BE2C (cell line): ENCODE measurements around the gene AFG1L.

Experiments
- DNase-seq: peaks from one replicate; pipeline ENCODE4 v3.0.0-alpha.2; 2020
- H3K27me3 ChIP-seq: fragments of 250-450 bp; sonication (Bioruptor Pico); 2 replicates; pipeline ENCODE4 v1.5.1; 2020; ENCODE audit warnings: mild to moderate bottlenecking
- H3K36me3 ChIP-seq: fragments of 250-450 bp; sonication (Bioruptor Pico); 2 replicates; pipeline ENCODE4 v1.5.1; 2020; ENCODE audit warnings: mild to moderate bottlenecking
- H3K4me1 ChIP-seq: fragments of 250-450 bp; sonication (Bioruptor Pico); 2 replicates; pipeline ENCODE4 v1.5.1; 2020
- H3K4me3 ChIP-seq: 2 replicates; pipeline ENCODE4 v1.5.1; 2011; ENCODE audit warnings: low read depth, low read length
- H3K9me3 ChIP-seq: fragments of 250-450 bp; sonication (Bioruptor Pico); 2 replicates; pipeline ENCODE4 v1.5.1; 2020
- CTCF ChIP-seq: IDR thresholded peaks from 2 replicates; pipeline ENCODE4 v1.5.1; 2012; ENCODE audit warnings: mild to moderate bottlenecking, low read depth, low read length

Gene AFG1L

GRCh38 chr6:108507316-108507715, 212.5 kb downstream of the AFG1L start:
- H3K4me3 ChIP-seq: no peak overlapping the region
- H3K36me3 ChIP-seq: no peaks in the 10 kb centered on the region
- H3K9me3 ChIP-seq: no peaks in the 10 kb centered on the region
- no peak for TF ChIP-seq CTCF
- no peak for DNase-seq
- no peaks in the 10 kb centered on the region for H3K27me3 ChIP-seq
- H3K4me1 ChIP-seq: no peaks in the 10 kb centered on the region

- Histone ChIP-seq H3K4me3 (no peak overlapping the region), H3K36me3 (no peaks in the 10 kb centered on the region), H3K27me3 (no peaks in the 10 kb centered on the region), H3K9me3 (no peaks in the 10 kb centered on the region), H3K4me1 (no peaks in the 10 kb centered on the region)
- DNase-seq: no peak
- TF ChIP-seq CTCF: no peak
Observed at GRCh38 chr6:108510461-108511319, 215.8 kb downstream of the AFG1L start.

GRCh38 chr6:108518714-108519576, 224.1 kb downstream of the AFG1L start:
- H3K36me3 ChIP-seq: no peaks in the 10 kb centered on the region
- no peak overlapping the region for H3K4me3 ChIP-seq
- peaks cover 3% of the 10 kb centered on the region; the same call in 1 of the 2 replicates for H3K4me1 ChIP-seq
- no peaks in the 10 kb centered on the region for H3K9me3 ChIP-seq
- TF ChIP-seq CTCF: peak; percentile 82
- peak; percentile 36 for DNase-seq
- no peaks in the 10 kb centered on the region for H3K27me3 ChIP-seq

GRCh38 chr6:108521616-108522107, 226.8 kb downstream of the AFG1L start:
- Histone ChIP-seq H3K4me1 (peaks cover 3% of the 10 kb centered on the region; the same call in 1 of the 2 replicates), H3K36me3 (no peaks in the 10 kb centered on the region), H3K4me3 (no peak overlapping the region), H3K9me3 (no peaks in the 10 kb centered on the region), H3K27me3 (no peaks in the 10 kb centered on the region)
- no peak for DNase-seq
- no peak for TF ChIP-seq CTCF

- DNase-seq: no peak
- TF ChIP-seq CTCF: no peak
- peaks cover 3% of the 10 kb centered on the region; the same call in 1 of the 2 replicates for H3K4me1 ChIP-seq
- H3K27me3 ChIP-seq: no peaks in the 10 kb centered on the region
- H3K9me3 ChIP-seq: no peaks in the 10 kb centered on the region
- H3K4me3 ChIP-seq: no peak overlapping the region
- no peaks in the 10 kb centered on the region for H3K36me3 ChIP-seq
Observed at GRCh38 chr6:108523697-108524096, 228.8 kb downstream of the AFG1L start.
